ENCODE measurements around the gene DRC3.

GRCh38 chr17:17999364-18000029, 26.8 kb downstream of the DRC3 start:
- TF ChIP-seq TAF1 (IDR thresholded peaks at IDR 0.05; ENCODE audit: borderline replicate concordance, low read depth, low read length) (no peak), POLR2AphosphoS5 (IDR thresholded peaks at IDR 0.05; ENCODE audit: low read depth, low read length) (no peak)

Measured in GM12892 (cell line).